ENCODE results near the gene PDGFC.
"Not testable (repeated sequence)": the region's sequence is repeated elsewhere in the genome, so short reads cannot be mapped to it uniquely, and the experiment has no call there.

Gene PDGFC

GRCh38 chr4:156896527-156896926 lies 75.1 kb downstream of the PDGFC start:
- DNase-seq = no peak

GRCh38 chr4:156894234-156894633 lies 77.4 kb downstream of the PDGFC start:
- no peak for DNase-seq

GRCh38 chr4:156892805-156893204 lies 78.8 kb downstream of the PDGFC start:
- no peak for DNase-seq

GRCh38 chr4:156889616-156890594 lies 81.7 kb downstream of the PDGFC start:
- no peak for DNase-seq

DNA sequence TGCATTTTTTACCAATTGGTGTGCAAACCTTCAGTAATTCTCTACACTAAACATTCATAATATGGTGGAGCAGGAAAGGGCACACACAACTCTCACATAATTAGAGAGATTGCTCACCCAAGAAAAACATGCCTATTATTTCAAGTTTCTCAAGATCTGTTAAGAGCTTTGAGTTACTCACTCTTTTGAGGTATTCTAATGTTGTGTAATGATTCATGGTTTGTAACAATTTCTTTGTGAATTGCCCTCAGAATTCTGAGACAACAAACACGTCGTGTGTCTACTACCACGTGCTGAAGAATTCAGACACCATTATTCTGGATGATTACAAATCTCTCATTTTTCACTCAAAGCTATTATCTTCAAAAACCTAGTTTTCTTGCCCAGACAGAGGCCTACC lies 82.8 kb downstream of the PDGFC start:
- DNase-seq = no peak

- no peak for DNase-seq
Measured at GRCh38 chr4:156886481-156886880, 85.1 kb downstream of the PDGFC start.

- no peak for DNase-seq
Measured at GRCh38 chr4:156885374-156885773, 86.2 kb downstream of the PDGFC start.

GRCh38 chr4:156884183-156884582 lies 87.4 kb downstream of the PDGFC start:
- no peak for DNase-seq

- no peak for DNase-seq
Measured at GRCh38 chr4:156875704-156876103, 95.9 kb downstream of the PDGFC start.

DNA sequence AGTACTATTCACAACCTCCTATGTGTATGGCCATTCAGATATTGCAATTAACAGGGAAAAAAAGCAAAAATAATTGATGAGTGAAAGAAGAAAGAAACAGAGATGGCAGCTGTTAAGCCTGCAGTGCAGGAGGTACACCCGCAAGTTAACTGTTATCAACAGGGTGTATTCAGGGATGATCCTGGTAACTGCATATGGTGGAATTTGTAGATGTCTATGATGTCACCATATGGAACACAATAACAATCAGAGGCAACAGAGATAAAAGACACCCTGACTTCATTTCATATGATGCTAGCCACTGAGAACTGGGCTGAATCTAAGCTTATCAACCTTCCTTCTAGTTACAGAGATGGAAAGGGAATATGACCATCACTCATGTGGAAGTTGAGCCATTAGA lies 96.5 kb downstream of the PDGFC start:
- DNase-seq = no peak

GRCh38 chr4:156873799-156874198 lies 97.8 kb downstream of the PDGFC start:
- no peak for DNase-seq

- no peak for DNase-seq
Measured at GRCh38 chr4:156870861-156871260, 100.7 kb downstream of the PDGFC start.

- DNase-seq = no peak
Measured at GRCh38 chr4:156870131-156870530, 101.5 kb downstream of the PDGFC start.

DNA sequence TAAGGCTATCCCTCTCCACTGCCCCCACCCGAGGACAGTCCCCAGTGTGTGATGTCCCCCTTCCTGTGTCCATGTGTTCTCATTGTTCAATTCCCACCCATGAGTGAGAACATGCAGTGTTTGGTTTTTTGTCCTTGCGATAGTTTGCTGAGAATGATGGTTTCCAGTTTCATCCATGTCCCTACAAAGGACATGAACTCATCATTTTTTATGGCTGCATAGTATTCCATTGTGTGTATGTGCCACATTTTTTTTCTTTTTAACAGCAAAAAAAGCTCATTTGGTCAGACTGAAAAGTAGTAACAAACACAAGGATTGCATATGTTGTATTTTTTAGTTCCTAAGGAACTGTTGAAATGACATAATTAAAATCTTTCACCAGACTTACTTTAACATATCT lies 105.5 kb downstream of the PDGFC start:
- not testable (repeated sequence) for DNase-seq

DNA sequence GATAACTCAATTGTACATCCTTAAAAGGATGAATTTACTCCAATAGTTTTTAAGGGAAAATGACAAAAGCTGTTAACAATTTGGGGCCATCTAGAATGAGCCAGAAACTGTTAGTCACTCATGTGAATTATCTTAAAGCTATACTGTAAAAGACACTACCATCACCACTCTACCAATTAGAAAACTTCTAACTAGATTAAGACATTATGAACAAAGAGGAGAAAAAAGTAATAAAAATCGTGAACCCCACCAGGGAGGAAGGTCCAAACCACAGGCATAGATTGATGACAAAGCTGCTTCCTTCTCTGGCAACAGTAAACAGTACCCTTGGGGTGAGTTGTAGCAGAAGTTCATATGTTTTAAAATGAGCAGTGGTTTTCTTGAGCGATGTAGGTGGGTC lies 106.1 kb downstream of the PDGFC start:
- no peak for DNase-seq

- no peak for DNase-seq
Measured at GRCh38 chr4:156858071-156858470, 113.5 kb downstream of the PDGFC start.

DNA sequence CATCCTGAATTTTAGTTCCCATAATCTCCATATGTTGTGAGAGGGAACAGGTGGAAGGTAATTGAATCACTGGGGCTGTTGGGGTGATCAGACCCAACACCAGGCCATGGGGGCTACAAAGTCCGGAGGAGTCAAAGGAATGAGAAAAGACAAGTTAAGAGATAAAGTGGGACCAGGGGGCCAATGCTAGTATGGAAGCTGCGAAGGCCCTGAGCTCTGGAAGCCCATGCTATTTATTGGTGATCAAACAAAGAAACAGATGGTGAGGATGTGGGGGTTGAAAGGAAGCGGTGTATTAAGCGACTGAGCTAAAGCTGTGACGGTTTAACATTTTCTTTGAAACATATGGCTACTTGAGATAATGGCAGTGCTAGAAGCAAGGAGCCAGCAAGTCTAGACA lies 132.8 kb downstream of the PDGFC start:
- DNase-seq = no peak

- no peak for DNase-seq
Measured at GRCh38 chr4:156837625-156838345, 133.8 kb downstream of the PDGFC start.

DNA sequence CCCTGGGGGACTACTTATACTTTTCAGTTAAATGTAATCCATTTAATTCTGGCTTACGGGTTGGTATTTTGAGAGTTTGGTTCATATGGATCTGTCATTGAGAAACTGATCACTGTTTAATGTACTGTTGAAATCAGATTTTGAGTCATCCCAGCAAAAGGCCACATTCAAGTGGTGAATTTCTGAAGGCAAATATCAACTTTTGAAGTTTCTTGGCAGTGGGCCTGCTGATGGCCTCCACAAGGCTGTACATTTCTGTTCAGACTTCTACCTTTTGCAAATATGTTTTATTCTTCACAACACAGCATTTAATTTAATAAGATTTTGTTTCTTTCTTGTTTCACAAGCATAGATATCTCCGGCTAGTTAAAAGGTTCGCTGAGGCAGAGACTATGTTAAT lies 138.7 kb downstream of the PDGFC start:
- DNase-seq = no peak

GRCh38 chr4:156830351-156830750 lies 141.2 kb downstream of the PDGFC start:
- DNase-seq = no peak

DNA sequence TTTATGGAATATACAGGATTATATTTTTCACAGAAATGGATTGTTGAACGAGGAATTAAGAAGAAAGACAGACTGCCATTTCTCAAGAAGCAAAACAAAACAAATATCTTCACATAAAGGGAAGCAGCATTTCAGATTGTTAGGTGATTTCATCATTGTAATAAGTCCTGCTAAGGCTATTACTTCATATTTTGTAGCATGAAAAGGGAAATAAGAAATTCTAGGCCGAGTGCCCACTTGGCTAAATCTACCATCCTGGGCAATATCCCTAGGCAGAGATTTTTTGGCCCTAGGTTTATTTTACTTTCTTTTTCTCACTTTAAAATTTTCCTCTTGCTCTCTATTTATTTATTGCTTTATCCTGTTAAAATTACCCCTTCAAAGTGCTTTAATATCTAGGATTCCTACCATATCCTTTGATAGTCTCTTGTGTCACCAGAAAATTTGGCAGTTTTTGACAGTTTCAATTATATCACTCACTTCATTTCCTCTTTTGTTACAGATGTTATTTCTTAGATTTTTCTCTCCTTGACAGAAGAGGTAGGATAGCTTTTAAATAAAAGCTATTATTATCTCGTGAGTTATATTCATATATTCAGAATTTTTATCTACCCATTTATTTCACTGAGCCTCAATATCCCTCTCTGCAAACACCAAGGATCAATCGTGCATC lies 142.3 kb downstream of the PDGFC start:
- no peak for DNase-seq

- DNase-seq = no peak
Measured at GRCh38 chr4:156827519-156827918, 144.1 kb downstream of the PDGFC start.

- no peak for DNase-seq
Measured at GRCh38 chr4:156825074-156825473, 146.5 kb downstream of the PDGFC start.
